Testis (tissue), 2 donors: ENCODE results near the gene KLHL14.

ENCODE experiments used
- CTCF ChIP-seq, 3 experiments: fragments of 450-650 bp in 2 of 3; fragments of 200-600 bp in 1 of 3; sonication (generic) in 1 of 3; IDR thresholded peaks; one replicate each; pipeline ENCODE4 v1.5.1; 2016 to 2019; ENCODE audit warnings: antibody characterized with exemption in 3 of 3, mild to moderate bottlenecking in 2 of 3, moderate library complexity in 1 of 3
- POLR2A ChIP-seq: fragments of 450-650 bp; IDR thresholded peaks from one replicate; pipeline ENCODE4 v1.6.1; 2017; ENCODE audit warnings: antibody characterized with exemption, mild to moderate bottlenecking, moderate library complexity

DNA sequence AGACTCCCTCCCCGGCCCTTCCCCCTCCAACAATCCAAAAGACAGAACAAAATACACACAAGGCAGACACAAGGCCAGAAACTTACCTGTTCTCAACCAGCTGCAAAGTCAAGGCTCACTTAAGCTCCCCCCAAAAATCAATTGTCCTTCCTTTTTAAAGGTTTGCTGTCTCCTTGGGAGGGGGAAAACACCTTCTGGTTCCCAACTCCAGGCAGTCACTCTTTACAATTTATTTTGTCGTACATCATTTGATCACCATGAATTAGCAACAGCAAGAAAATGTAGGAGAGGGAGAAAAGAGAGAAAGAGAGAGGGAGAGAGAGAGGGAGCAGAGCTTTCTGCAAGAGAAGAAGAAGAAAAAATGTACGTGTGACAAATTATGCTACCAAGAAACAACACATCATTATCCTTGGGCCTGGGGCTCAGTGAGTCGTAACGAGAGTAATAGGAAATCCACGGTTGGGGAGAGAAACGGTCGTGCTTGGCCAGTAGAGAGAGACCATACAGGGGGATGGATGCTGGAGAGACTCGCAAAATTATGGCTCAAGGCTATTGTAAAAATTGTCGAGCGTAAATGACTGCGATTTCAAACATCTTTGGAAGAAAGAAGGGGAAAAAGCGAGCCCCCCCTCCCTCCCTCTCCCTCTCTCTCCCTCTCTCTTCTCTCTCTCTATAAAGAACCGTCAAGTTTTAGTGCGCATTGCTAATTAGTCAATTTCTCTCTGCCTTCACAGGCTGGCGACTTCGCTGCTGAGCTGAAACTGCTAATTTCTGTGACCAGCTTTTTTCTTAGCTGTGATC, at the start of gene KLHL14:
- TF ChIP-seq POLR2A (no peak), CTCF (IDR thresholded peaks at IDR 0.05) (no peak)
